Measurements from ENCODE around the gene FAM3C. TPM values are rescaled to one million over a fixed set of nuclear protein-coding genes. Genes with fewer than 3 reads are reported as not detected.
"Not testable (repeated sequence)": the region's sequence is repeated elsewhere in the genome, so short reads cannot be mapped to it uniquely, and the experiment has no call there.

Gene FAM3C
- total and polyA plus RNA-seq, 2 of the 8 experiments (the other 6 are each of a cell fraction or from before 2014, with no cell fraction given): 27.0 to 77.7 TPM

DNA sequence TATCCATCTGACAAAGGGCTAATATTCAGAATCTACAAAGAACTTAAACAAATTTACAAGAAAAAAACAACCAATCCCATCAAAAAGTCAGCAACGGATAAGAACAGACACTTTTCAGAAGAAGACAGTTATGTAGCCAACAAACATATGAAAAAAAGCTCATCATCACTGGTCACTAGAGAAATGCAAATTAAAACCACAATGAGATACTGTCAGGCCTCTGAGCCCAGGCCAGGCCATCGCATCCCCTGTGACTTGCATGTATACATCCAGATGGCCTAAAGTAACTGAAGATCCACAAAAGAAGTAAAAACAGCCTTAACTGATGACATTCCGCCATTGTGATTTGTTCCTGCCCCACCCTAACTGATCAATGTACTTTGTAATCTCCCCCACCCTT, 80.9 kb downstream of the FAM3C start:
- H4K91ac ChIP-seq (replicated peaks; ENCODE audit: insufficient read length, low read length); H3K27ac ChIP-seq (ENCODE audit: low read depth, low read length); H2AFZ ChIP-seq (ENCODE audit: low read length); H4K8ac ChIP-seq (ENCODE audit: extremely low read depth, insufficient read depth, low read length); H3K27me3 ChIP-seq (replicated peaks in 1 of 4; ENCODE audit: control insufficient read depth in 3 of 4, extremely low read depth in 1 of 4, insufficient read depth in 3 of 4, low read length in 3 of 4); H3K9me3 ChIP-seq (ENCODE audit: insufficient read depth in 2 of 2, low read depth in 1 of 2, low read length in 1 of 2); H3K4ac ChIP-seq (replicated peaks; ENCODE audit: insufficient read length, low read depth, low read length); H2BK120ac ChIP-seq (replicated peaks; ENCODE audit: low read depth, low read length); DNase-seq (ENCODE audit: low read depth in 1 of 2, low spot score in 2 of 2); H2BK20ac ChIP-seq (ENCODE audit: low read length); H3K79me2 ChIP-seq (ENCODE audit: control insufficient read depth in 1 of 2, insufficient read depth in 2 of 2, low read length in 2 of 2); H3K79me1 ChIP-seq (ENCODE audit: low read depth, low read length); FAIRE-seq; H3K4me3 ChIP-seq (ENCODE audit: extremely low read depth in 1 of 4, insufficient read depth in 2 of 4, low read depth in 3 of 4, low read length in 4 of 4); H3K9ac ChIP-seq (replicated peaks in 1 of 4; ENCODE audit: extremely low read depth in 1 of 4, low read depth in 3 of 4, low read length in 3 of 4); POLR2A ChIA-PET (ENCODE audit: partially characterized antibody); H2BK5ac ChIP-seq (ENCODE audit: low read depth, low read length); H3K4me2 ChIP-seq (ENCODE audit: insufficient read depth in 1 of 2, low read depth in 2 of 2, low read length in 2 of 2); H3K23me2 ChIP-seq (ENCODE audit: low read depth, low read length); CTCF ChIA-PET (ENCODE audit: partially characterized antibody); H3K14ac ChIP-seq (ENCODE audit: insufficient read length); H3K18ac ChIP-seq (ENCODE audit: extremely low read depth, low read length); H2BK12ac ChIP-seq (ENCODE audit: low read depth, low read length); H3K56ac ChIP-seq (replicated peaks; ENCODE audit: insufficient read length, low read depth, low read length); H4K5ac ChIP-seq (ENCODE audit: insufficient read length, low read depth, low read length); H3K36me3 ChIP-seq (ENCODE audit: control insufficient read depth in 2 of 4, insufficient read depth in 4 of 4, low read length in 3 of 4); H2AK5ac ChIP-seq (ENCODE audit: low read depth, low read length); H3K4me1 ChIP-seq (replicated peaks in 1 of 4; ENCODE audit: control insufficient read depth in 3 of 4, insufficient read depth in 4 of 4, low read length in 3 of 4); H2BK15ac ChIP-seq (ENCODE audit: low read length); H3K23ac ChIP-seq (ENCODE audit: insufficient read length); H4K20me1 ChIP-seq (replicated peaks in 1 of 2; ENCODE audit: control insufficient read depth in 1 of 2, insufficient read depth in 2 of 2, low read length in 2 of 2): not testable (repeated sequence)
- 90% methylated on average over 3 of the region's 3 CpGs; no CpG with 5 or more reads in 1 of the 2 experiments for WGBS, 2 experiments (ENCODE audit: extremely low coverage in 1 of 2, insufficient coverage in 1 of 2, insufficient read length in 1 of 2, insufficient replicate concordance in 2 of 2, low coverage in 1 of 2, low lambda C conversion rate in 2 of 2, missing lambda C conversion rate in 1 of 2)
